Measurements from ENCODE around the gene UGT1A7.
"Not testable (repeated sequence)": the region's sequence is repeated elsewhere in the genome, so short reads cannot be mapped to it uniquely, and the experiment has no call there.

The UGT1A7 gene

GRCh38 chr2:233681521-233682099 lies at the start of gene UGT1A7:
Gene UGT1A7, plus strand, starts transcription at chr2:233681901. Its CDS starts 37 bp downstream, at chr2:233681938.
- no peak for DNase-seq

- DNase-seq: not testable (repeated sequence)
These were observed 45.4 kb upstream of the UGT1A7 start, which contains the start of gene UGT1A10 for GRCh38 chr2:233636306-233636705. Gene UGT1A10, plus strand, starts transcription at chr2:233636448. Its CDS starts 75 bp downstream, at chr2:233636523.

- no peak for DNase-seq
These were observed 42.9 kb upstream of the UGT1A7 start for GRCh38 chr2:233638836-233639235.

GRCh38 chr2:233639860-233640259 lies 41.8 kb upstream of the UGT1A7 start:
- no peak for DNase-seq

GRCh38 chr2:233643128-233643527 lies 38.6 kb upstream of the UGT1A7 start:
- no peak for DNase-seq

GRCh38 chr2:233646033-233646432 lies 35.7 kb upstream of the UGT1A7 start:
- not testable (repeated sequence) for DNase-seq

GRCh38 chr2:233650981-233651380 lies 30.7 kb upstream of the UGT1A7 start:
- no peak for DNase-seq

- DNase-seq: no peak
These were observed 30.3 kb upstream of the UGT1A7 start for GRCh38 chr2:233651430-233651829.

- DNase-seq: no peak
These were observed 27.2 kb upstream of the UGT1A7 start for GRCh38 chr2:233654501-233654900.

- no peak for DNase-seq
These were observed 26.7 kb upstream of the UGT1A7 start for GRCh38 chr2:233655043-233655442.

- not testable (repeated sequence) for DNase-seq
These were observed 25.8 kb upstream of the UGT1A7 start for GRCh38 chr2:233655943-233656342.

- no peak for DNase-seq
These were observed 25.3 kb upstream of the UGT1A7 start for GRCh38 chr2:233656443-233656842.

- DNase-seq: no peak
These were observed 23.1 kb upstream of the UGT1A7 start for GRCh38 chr2:233658610-233659009.

GRCh38 chr2:233663911-233664310 lies 17.8 kb upstream of the UGT1A7 start:
- no peak for DNase-seq

GRCh38 chr2:233668605-233669260 lies 13.0 kb upstream of the UGT1A7 start:
- DNase-seq: no peak

- DNase-seq: no peak
These were observed 10.2 kb upstream of the UGT1A7 start, which contains the start of gene UGT1A9 for GRCh38 chr2:233671290-233672161. Gene UGT1A9, plus strand, starts transcription at chr2:233671898. Its CDS starts 37 bp downstream, at chr2:233671935.

GRCh38 chr2:233672886-233673285 lies 8.8 kb upstream of the UGT1A7 start:
- no peak for DNase-seq

- DNase-seq: no peak
These were observed 7.8 kb upstream of the UGT1A7 start for GRCh38 chr2:233673896-233674295.

- no peak for DNase-seq
These were observed 7.4 kb upstream of the UGT1A7 start for GRCh38 chr2:233674314-233674713.

- DNase-seq: peak; percentile 10
These were observed 6.7 kb upstream of the UGT1A7 start for GRCh38 chr2:233674995-233675394.

GRCh38 chr2:233676046-233676445 lies 5.7 kb upstream of the UGT1A7 start:
- no peak for DNase-seq

GRCh38 chr2:233679196-233679595 lies 2.5 kb upstream of the UGT1A7 start:
- no peak for DNase-seq

- DNase-seq: no peak
These were observed 1.2 kb upstream of the UGT1A7 start for GRCh38 chr2:233680361-233681045.

Measured in NCI-H510A treated with DMSO at 0.1 percent for 48 hours (cell line).